Fibroblast of villous mesenchyme (primary cell): ENCODE results near the gene ST3GAL4. TPM values are rescaled to one million over a fixed set of nuclear protein-coding genes. Genes with fewer than 3 reads are reported as not detected.
"Not testable (repeated sequence)": the region's sequence is repeated elsewhere in the genome, so short reads cannot be mapped to it uniquely, and the experiment has no call there.

Experiments used
- DNase-seq: peaks from one replicate; pipeline ENCODE4 v3.0.0-alpha.2; 2010; ENCODE audit warnings: low read depth
- H3K4me3 ChIP-seq: 2 replicates; pipeline ENCODE4 v1.5.1; 2011; ENCODE audit warnings: low read depth, mild to moderate bottlenecking, low read length
- CTCF ChIP-seq: IDR thresholded peaks from 2 replicates; pipeline ENCODE4 v1.5.1; 2012; ENCODE audit warnings: low read depth, mild to moderate bottlenecking, low read length; ENCODE audit not compliant: insufficient read depth
- total RNA-seq: library from RNA; depleted of rRNA; stranded (reverse); fragments of >200 nt; gene quantifications from 2 replicates; pipeline ENCODE4 v1.2.3, GENCODE V29; 2012

ST3GAL4 gene
- 16.8 and 17.1 TPM in 2 replicates for total RNA-seq

GRCh38 chr11:126355324-126355925, at the start of gene ST3GAL4:
Gene ST3GAL4 (plus strand): TSS chr11:126355686. CDS start chr11:126406156, 50,470 bp downstream.
- TF ChIP-seq CTCF, result no peak
- DNase-seq, result peak; percentile 77
- peak within 1 kb of the TSS; percentile 79 for H3K4me3 ChIP-seq

GRCh38 chr11:126305699-126306098, 49.8 kb upstream of the ST3GAL4 start:
- no peak for TF ChIP-seq CTCF
- H3K4me3 ChIP-seq, result no peak overlapping the region
- DNase-seq, result no peak

GRCh38 chr11:126307706-126308105, 47.8 kb upstream of the ST3GAL4 start:
- no peak overlapping the region for H3K4me3 ChIP-seq

GRCh38 chr11:126308271-126308671, 47.2 kb upstream of the ST3GAL4 start:
- no peak for DNase-seq
- H3K4me3 ChIP-seq, result no peak overlapping the region
- no peak for TF ChIP-seq CTCF

More at GRCh38 chr11:126307706-126308105, 47.8 kb upstream of the ST3GAL4 start:
- peak; percentile 59 for TF ChIP-seq CTCF
- peak; percentile 60 for DNase-seq

- not testable (repeated sequence) for H3K4me3 ChIP-seq, DNase-seq
Measured at GRCh38 chr11:126308771-126309170, 46.7 kb upstream of the ST3GAL4 start.

- DNase-seq, result peak; percentile 78
- no peak overlapping the region for H3K4me3 ChIP-seq
- TF ChIP-seq CTCF, result peak; percentile 90
Measured at GRCh38 chr11:126310200-126310991, 45.1 kb upstream of the ST3GAL4 start.

- TF ChIP-seq CTCF, result no peak
- H3K4me3 ChIP-seq, result no peak overlapping the region
- DNase-seq, result no peak
Measured at GRCh38 chr11:126310992-126311310, 44.5 kb upstream of the ST3GAL4 start.
